GM12873 (cell line): ENCODE measurements around the gene ANKRD42.

Experiments used
- TF ChIP-seq, protein P1 (sequence below): IDR thresholded peaks from 2 replicates; pipeline ENCODE4 v1.5.1; 2012; ENCODE audit warnings: low read depth, mild to moderate bottlenecking, moderate library complexity, low read length, control low read depth; ENCODE audit not compliant: insufficient read depth; ENCODE audit errors: missing control alignments

Gene ANKRD42

DNA sequence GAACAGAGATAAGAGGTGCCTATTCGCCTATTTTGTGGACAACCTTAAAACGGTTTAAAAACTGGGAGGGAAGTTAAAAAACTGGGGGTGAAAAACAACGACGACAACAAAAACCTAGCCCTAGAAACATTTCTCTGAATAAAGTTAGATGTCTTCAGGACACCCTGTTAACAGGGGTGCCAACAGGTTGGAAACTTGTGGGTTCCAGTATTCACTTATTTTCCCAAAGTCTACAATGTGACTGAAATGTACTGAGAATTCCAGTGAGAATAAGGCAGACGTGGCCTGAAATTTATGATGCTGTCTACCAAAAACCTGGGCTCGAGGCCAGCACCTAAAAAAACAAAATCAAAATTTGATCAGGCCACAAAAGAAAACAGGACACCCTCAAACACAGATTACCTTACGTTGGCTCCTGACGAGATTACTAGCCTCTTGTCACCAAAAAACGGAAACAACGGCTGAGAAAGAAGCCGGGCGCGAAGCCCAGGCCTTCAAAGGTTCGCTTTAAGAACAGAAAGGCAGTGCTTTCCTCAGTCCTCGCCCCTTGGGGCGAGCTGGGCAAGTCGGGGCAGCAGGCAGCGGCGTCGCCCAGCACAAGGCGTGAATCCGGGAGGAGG, 91.7 kb downstream of the ANKRD42 start:
- TF ChIP-seq, protein P1, sequence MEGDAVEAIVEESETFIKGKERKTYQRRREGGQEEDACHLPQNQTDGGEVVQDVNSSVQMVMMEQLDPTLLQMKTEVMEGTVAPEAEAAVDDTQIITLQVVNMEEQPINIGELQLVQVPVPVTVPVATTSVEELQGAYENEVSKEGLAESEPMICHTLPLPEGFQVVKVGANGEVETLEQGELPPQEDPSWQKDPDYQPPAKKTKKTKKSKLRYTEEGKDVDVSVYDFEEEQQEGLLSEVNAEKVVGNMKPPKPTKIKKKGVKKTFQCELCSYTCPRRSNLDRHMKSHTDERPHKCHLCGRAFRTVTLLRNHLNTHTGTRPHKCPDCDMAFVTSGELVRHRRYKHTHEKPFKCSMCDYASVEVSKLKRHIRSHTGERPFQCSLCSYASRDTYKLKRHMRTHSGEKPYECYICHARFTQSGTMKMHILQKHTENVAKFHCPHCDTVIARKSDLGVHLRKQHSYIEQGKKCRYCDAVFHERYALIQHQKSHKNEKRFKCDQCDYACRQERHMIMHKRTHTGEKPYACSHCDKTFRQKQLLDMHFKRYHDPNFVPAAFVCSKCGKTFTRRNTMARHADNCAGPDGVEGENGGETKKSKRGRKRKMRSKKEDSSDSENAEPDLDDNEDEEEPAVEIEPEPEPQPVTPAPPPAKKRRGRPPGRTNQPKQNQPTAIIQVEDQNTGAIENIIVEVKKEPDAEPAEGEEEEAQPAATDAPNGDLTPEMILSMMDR, result no peak

DNA sequence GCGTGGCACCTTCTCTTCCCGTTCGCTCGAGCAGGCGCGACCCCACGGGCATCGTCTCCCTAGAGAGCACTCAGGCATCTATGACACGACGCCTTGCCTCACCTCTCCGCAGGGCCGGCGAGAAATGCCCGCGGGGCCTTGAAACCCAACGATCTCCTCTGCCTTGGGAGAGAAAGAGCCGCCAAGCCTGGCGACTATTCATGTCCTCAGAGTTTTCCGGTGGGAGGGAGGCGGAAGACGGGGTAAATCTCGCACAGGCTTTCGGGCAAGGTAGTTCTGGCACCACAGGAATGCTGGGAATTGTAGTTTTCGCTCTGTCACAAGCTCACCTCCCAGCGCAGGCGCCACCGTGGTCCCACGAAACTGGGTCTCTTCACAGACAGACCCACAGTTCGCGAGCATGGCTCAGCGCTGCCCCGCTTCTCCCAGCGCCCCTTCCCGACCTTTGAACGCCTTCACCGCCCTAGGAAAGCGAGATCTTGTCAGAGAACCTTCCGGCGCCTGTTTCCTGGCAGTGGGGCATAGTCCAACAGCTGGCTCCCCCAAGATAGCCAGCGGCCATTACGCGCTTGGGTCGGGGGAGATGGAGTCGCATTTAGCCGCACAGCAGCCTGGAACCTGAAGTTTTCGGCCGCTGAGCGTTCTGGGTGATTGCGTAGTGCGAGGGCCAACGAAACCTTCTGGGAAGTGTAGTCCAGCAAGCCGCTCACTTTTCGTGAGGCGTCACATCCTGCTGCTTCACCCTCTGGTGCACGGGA, 92.4 kb downstream of the ANKRD42 start, which contains the start of gene CCDC90B:
Gene CCDC90B (minus strand): TSS at position 597 of the 758 bp plus-strand sequence. CDS start 395 bp downstream, at position 202.
- TF ChIP-seq, protein P1, result no peak

DNA sequence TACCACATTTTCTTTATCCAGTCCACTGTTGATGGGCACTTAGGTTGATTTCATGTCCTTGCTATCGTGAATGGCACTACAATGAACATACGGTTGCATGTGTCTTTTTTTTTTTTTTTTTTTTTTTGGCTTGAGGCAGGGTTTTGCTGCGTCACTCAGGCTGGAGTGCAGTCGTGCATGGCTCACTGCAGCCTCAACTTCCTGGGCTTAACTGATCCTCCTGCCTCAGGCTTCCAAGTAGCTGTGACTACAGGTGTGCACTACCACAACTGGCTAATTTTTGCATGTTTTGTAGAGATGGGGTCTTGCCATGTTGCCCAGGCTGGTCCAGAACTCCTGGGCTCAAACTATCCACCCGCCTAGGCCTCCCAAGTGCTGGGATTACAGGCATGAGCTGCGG, 94.1 kb downstream of the ANKRD42 start:
- TF ChIP-seq, protein P1, result no peak

DNA sequence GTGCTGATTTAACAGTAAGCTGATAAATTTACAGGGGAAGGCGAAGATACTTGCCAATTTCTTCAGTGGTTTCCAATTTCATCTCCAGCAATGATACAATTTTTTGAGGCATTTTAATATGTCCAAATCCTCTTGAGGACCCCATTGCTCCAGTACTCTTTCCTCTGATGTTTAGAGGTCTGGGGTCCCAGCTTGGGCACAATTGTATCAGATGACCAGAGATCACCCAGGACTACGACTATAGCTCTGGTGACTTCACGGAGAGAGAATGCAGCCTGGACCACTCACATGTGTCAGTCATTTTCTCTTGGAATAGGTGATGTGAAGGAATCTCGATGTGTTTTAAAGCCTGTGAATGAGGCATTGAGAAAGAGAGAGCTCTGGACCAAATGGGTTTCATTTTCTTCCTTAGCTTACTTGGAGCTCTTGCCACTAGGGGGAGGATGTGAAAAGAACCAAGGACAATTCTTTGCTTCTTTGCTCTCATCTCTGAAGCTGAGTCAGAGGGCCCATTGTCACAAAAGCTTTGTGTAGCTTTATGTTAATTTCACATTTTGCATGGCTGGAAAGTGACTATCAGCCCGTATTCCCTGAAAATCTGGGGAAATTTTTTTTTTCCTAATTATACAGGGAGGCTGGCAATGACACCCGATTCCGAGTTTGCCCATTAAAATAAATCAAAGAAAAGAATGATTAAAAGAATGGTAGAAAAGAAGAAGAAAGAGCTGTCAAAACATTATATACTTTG, 99.4 kb downstream of the ANKRD42 start:
- TF ChIP-seq, protein P1, result peak; percentile 84

DNA sequence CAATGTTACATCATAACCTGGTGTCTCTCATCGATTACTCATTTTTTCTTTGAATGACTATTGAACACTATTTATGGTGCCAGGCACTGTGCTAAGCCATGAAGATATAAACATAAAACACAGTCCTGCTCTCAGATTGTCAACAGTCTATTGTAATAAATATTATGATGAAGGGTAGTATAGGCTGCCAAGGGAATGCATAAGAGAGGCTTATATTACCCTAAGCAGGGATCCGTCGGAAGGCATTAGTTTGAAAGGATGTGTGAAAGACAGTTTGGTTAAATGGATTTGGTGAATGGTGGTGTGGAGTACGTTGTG, 99.9 kb downstream of the ANKRD42 start:
- TF ChIP-seq, protein P1, result no peak

DNA sequence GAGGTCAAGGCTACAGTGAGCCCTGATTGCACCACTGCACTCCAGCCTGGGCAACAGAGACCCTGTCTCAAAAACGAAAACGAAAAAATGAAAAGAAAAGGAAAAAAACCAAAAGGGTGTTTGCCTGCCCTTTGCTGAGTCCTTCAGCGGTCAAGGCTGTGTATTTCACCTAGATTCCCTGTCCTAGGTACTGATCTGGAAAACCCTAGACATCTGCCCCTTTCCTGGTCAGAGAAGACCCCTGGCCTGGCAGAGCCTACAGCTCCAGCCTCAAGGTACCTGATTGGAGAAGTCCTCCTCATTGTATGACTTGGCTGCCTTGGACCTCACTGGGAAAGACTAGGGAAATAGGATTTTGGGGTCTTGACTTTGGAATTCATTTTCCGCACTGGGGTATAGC, 100.7 kb downstream of the ANKRD42 start:
- TF ChIP-seq, protein P1, result no peak
